Fibroblast of skin of scalp (primary cell): ENCODE data around the gene CFAP74.

Experiments used
- DNase-seq: peaks from one replicate; pipeline ENCODE4 v3.0.0-alpha.2; 2013

CFAP74 gene

GRCh38 chr1:1969505-1969900 is 34.1 kb downstream of the CFAP74 start:
- no peak for DNase-seq

DNA sequence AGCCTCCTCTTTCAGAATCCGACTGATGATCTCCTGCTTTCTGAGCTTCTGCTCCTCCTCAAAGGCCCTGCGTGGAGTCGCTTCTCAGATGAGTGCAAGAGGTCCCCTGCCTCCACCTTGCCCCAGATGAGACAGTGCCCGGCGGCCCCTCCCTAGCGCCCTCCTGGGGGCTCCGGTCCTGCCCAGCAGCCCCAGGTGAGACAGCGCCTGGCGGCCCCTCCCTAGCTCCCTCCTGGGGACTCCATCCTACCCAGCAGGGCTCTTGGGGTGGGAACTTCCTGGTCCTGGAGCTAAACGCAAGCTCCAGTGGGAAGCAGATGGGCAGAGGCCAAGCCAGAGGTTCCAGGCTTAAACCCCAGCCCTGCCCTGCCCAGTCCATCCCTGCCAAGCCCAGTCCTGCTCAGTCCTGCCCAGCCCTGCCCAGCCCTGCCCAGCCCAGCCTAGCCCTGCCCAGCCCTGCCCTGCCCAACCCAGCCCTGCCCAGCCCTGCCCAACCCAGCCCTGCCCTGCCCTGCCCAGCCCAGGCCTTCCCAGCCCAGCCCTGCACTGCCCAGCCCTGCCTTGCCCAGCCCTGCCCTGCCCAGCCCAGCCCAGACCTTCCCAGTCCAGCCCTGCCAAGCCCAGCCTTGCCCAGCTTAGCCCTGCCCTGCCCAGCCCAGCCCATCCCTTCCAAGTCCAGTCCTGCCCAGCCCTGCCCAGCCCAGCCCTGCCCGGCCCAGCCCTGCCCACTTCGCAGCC is 34.6 kb downstream of the CFAP74 start:
- no peak for DNase-seq

GRCh38 chr1:1967879-1968278 is 35.7 kb downstream of the CFAP74 start:
- DNase-seq, result no peak

- DNase-seq, result no peak
Measured at GRCh38 chr1:1967151-1967550, 36.4 kb downstream of the CFAP74 start.

- DNase-seq, result no peak
Measured at GRCh38 chr1:1966071-1966740, 37.4 kb downstream of the CFAP74 start.

DNA sequence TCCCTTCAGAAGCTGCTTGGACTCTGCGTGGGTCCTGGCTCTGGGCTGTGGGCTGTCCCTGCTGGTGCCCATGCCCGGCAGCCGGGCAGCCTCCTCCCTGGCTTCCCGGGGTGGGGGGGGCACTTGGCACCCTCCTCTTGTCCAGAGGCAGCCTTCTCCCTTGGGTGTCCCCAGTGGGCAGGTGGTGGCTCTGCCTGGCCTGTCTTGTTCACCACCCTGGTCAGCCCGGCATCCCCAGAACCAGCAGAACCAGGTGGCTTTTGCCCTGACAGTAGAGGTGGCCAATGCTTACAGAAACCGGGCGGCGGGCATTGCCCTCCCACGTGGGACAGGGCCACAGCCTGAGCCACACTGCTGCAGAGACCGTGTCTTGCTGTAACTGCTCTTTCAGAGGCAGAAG is 38.0 kb downstream of the CFAP74 start:
- no peak for DNase-seq

GRCh38 chr1:1964811-1965210 is 38.8 kb downstream of the CFAP74 start:
- no peak for DNase-seq

GRCh38 chr1:1963570-1963969 is 40.0 kb downstream of the CFAP74 start:
- no peak for DNase-seq

DNA sequence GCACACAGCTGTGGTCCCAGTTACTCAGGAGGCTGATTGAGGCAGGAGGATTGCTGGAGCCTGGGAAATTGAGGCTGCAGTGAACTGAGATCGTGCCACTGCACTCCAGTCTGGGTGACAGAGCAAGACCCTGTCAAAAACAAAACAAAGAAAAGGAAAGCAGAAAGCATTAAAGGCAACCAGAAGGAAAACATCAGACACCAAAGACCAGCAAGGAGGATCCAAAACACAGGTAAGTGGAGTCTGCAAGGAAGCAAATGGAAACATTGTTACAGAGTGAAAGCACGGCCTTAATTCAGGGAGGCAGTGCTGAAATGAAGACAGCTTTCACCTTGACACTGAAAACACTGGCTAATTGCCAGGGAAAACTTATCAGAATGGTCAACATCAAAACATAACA is 40.8 kb downstream of the CFAP74 start:
- no peak for DNase-seq

DNA sequence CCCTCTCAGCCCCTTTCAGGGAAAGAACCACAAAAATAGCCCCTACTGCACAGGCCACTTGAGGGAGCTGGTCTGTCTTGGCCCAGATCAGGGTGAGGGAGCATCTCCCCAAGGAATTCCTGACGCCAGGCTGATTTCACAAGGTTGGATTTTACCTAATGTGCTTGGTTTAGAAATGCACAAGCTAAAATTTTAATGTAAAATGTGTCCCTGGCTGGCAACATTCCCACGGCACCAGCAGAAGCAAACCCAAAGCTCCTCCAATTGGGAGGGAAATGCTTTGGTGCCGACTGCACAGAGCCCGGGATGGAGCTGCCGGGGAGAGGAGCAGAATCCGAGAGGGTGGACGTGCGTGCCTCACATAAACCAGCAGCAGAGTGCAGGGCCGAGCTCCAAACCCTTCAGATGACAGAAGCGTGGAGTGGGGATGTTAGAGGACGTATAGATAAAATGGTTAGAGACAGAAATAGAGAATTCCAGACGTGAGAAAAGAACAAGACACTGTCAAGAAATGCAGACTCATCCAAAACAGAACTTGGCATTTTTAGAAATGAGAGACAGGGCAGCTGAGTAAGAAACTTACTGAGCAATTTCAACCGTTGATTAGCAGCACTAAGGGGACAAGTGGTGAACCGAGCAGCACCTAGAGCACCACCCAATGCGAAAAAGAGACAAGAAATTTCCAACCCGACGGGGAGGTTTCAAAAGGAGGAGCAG is 42.9 kb downstream of the CFAP74 start:
- DNase-seq, result no peak

GRCh38 chr1:1959840-1960479 is 43.6 kb downstream of the CFAP74 start:
- DNase-seq, result peak; percentile 69

- DNase-seq, result no peak
Measured at GRCh38 chr1:1959459-1959839, 44.1 kb downstream of the CFAP74 start.

GRCh38 chr1:1958071-1958541 is 45.5 kb downstream of the CFAP74 start:
- no peak for DNase-seq

DNA sequence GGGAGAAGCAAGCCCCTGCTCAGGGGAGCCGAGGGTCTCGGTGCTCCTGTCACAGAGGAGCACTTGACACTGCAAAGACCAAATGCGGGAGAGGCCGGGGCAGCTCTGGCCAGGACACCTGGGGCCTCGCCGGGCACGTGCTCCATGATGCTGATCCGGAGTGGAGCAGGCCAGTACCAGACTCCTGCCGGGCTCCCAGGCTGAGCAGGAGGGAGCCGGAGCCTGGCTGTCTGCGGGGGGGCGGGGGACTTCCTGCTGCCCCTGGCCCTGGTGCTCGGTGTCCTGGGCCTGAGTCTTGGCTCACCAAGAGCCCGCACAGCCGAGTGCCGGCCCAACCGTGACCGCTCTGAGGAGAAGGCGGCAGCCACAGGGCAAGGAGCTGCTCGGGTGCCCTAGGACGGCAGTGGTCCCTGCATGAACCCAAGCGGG is 46.0 kb downstream of the CFAP74 start:
- DNase-seq, result no peak

GRCh38 chr1:1956586-1957532 is 46.7 kb downstream of the CFAP74 start:
- no peak for DNase-seq

DNA sequence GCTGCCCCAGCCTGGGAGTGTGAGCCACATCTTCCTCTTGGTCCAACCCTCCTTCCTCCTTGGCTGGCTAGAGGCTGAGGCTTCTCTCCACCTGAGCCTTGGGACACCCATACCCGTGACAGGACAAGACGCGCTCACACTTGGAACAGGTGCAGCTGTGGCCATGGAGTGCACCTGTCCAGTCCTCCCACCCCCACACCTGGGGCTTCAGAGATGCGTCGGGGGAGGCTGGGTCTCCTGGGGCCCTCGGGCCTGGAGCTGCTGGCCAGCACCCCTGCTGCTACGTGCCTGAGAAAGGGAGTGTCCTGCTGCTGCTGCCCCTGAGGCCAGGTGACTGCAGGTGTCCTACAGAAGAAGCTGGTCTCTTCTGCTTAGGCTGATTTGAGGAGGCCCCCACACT is 47.5 kb downstream of the CFAP74 start:
- DNase-seq, result no peak

GRCh38 chr1:1955621-1956094 is 47.9 kb downstream of the CFAP74 start:
- no peak for DNase-seq

DNA sequence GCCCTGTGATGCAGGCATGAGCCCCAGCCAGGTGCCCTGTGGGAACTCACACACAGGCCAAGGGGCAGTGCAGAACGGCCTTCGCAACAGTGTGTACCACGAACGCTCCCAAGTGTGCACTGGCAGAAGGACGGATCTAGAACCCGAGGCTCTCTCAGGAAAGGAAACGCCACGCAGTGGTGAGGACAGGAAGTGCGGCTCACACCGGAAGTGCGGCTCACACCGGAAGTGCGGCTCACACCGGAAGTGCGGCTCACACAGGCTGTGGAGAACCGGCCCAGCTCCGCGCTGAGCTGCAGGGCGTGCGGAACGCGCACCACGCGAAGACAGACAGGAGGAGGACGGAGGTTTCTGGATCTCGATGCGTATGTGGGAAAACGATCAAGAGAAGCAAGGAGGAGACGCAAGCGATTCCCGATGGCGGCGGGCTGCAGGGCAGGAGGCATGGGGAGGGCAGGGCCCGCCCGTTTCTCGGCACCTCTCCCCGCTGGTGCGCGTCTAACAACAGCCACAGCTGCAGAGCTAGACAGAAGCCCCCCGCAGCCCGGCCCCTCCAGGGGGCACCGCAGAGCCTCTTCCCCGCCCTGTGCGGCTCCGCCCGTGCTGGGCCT is 48.6 kb downstream of the CFAP74 start:
- no peak for DNase-seq

- no peak for DNase-seq
Measured at GRCh38 chr1:1954015-1954414, 49.6 kb downstream of the CFAP74 start.

- no peak for DNase-seq
Measured at GRCh38 chr1:1950940-1951339, 52.6 kb downstream of the CFAP74 start.

- no peak for DNase-seq
Measured at GRCh38 chr1:1948783-1949182, 54.8 kb downstream of the CFAP74 start.
